ENCODE data around the gene ADAMTSL5. TPM values are rescaled to one million over a fixed set of nuclear protein-coding genes. Genes with fewer than 3 reads are reported as not detected.

The ADAMTSL5 gene
- total and polyA plus RNA-seq, 2 of the 13 experiments (the other 11 are each of a cell fraction or from before 2014, with no cell fraction given), result 0.60 to 2.7 TPM

GRCh38 chr19:1490311-1491113 lies 22.3 kb downstream of the ADAMTSL5 start, which contains the start of gene PCSK4 (continued):
- TF ChIP-seq USF2 (IDR thresholded peaks at IDR 0.05; ENCODE audit: low read depth, low read length), result no peak
- TF ChIP-seq USF2 (CRISPR knock-in tag; IDR thresholded peaks at IDR 0.05; ENCODE audit: borderline replicate concordance), result no peak
- no peak for TF ChIP-seq ZSCAN25 (CRISPR knock-in tag; IDR thresholded peaks at IDR 0.05)
- TF ChIP-seq SPEN (CRISPR knock-in tag; IDR thresholded peaks at IDR 0.05; ENCODE audit: low read depth), result 0 out of 2 replicates have a peak, but pooled peaks have one; percentile 67
- no peak for TF ChIP-seq BCL3 (CRISPR knock-in tag; IDR thresholded peaks at IDR 0.05)
- no peak for TF ChIP-seq ZFP36 (IDR thresholded peaks at IDR 0.05; ENCODE audit: borderline replicate concordance, low read depth, low read length, partially characterized antibody)
- TF ChIP-seq IRF9 (CRISPR knock-in tag; IDR thresholded peaks at IDR 0.05; ENCODE audit: borderline replicate concordance), result peak; percentile 21; the same call in 1 of the 2 replicates
- TF ChIP-seq SETDB1 (CRISPR knock-in tag; IDR thresholded peaks at IDR 0.05; ENCODE audit: borderline replicate concordance), result no peak
- no peak for TF ChIP-seq FOXA1 (IDR thresholded peaks at IDR 0.05)
- no peak for TF ChIP-seq FOXA1 (CRISPR knock-in tag; IDR thresholded peaks at IDR 0.05)
- no peak for TF ChIP-seq KLF13 (CRISPR knock-in tag; IDR thresholded peaks at IDR 0.05)
- no peak for TF ChIP-seq TCF12 (IDR thresholded peaks at IDR 0.05)
- TF ChIP-seq TCF12 (CRISPR knock-in tag; IDR thresholded peaks at IDR 0.05), result no peak
- peak; percentile 65; the same call in 1 of the 2 replicates for TF ChIP-seq ZGPAT (CRISPR knock-in tag; IDR thresholded peaks at IDR 0.05)
- TF ChIP-seq ZBTB14 (CRISPR knock-in tag; IDR thresholded peaks at IDR 0.05), result no peak
- TF ChIP-seq ZFP90 (CRISPR knock-in tag; IDR thresholded peaks at IDR 0.05; ENCODE audit: borderline replicate concordance), result no peak
- TF ChIP-seq GATAD2A (CRISPR knock-in tag; IDR thresholded peaks at IDR 0.05), result 0 out of 2 replicates have a peak, but pooled peaks have one; percentile 18
- no peak for TF ChIP-seq TOE1 (CRISPR knock-in tag; IDR thresholded peaks at IDR 0.05)
- TF ChIP-seq ZNF883 (CRISPR knock-in tag; IDR thresholded peaks at IDR 0.05; ENCODE audit: not compliant biosample characterization), result no peak
- TF ChIP-seq ZKSCAN5 (CRISPR knock-in tag; IDR thresholded peaks at IDR 0.05), result no peak
- TF ChIP-seq GFI1 (CRISPR knock-in tag; IDR thresholded peaks at IDR 0.05; ENCODE audit: borderline replicate concordance), result peak; percentile 13; the same call in 1 of the 2 replicates
- TF ChIP-seq ZMYM2 (CRISPR knock-in tag; IDR thresholded peaks at IDR 0.05), result no peak
- TF ChIP-seq IKZF1 (IDR thresholded peaks at IDR 0.05), result no peak
- no peak for TF ChIP-seq ZNF432 (CRISPR knock-in tag; IDR thresholded peaks at IDR 0.05; ENCODE audit: borderline replicate concordance)

Data from HepG2 (cell line).